ENCODE results near the gene NECTIN2. TPM values are rescaled to one million over a fixed set of nuclear protein-coding genes. Genes with fewer than 3 reads are reported as not detected.
A peak's percentile ranks its signal among the peaks of the same experiment; 100 is the strongest.

Gene NECTIN2
- total and polyA plus RNA-seq, 12 donors, result 82.7 to 243 (median 129) TPM

DNA sequence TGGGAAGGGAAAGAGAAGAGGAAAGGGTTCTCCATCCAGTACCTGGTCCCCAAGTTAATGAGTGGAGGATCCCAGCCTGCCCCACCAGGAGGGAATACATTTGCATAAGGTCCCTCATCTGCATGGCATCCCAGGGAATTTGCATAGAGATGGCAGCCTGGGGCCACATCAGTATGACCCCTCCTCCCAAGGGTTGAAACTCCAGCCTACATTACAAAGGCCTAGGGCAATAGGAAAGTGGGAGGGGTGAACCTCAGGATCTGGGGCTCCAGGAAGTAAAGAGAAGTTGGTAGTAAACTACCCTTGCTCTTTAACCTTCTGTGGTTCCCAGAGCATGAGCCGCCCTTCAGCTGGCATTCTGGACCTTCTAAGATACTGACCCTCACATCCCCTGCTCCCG, 6.8 kb upstream of the NECTIN2 start:
- H3K4me3 ChIP-seq, result no peak overlapping the region
- intact Hi-C loops (cut with DNase I), result no loop called here
- TF ChIP-seq, protein P1, sequence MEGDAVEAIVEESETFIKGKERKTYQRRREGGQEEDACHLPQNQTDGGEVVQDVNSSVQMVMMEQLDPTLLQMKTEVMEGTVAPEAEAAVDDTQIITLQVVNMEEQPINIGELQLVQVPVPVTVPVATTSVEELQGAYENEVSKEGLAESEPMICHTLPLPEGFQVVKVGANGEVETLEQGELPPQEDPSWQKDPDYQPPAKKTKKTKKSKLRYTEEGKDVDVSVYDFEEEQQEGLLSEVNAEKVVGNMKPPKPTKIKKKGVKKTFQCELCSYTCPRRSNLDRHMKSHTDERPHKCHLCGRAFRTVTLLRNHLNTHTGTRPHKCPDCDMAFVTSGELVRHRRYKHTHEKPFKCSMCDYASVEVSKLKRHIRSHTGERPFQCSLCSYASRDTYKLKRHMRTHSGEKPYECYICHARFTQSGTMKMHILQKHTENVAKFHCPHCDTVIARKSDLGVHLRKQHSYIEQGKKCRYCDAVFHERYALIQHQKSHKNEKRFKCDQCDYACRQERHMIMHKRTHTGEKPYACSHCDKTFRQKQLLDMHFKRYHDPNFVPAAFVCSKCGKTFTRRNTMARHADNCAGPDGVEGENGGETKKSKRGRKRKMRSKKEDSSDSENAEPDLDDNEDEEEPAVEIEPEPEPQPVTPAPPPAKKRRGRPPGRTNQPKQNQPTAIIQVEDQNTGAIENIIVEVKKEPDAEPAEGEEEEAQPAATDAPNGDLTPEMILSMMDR (IDR thresholded peaks at IDR 0.05), result no peak
- no peak for TF ChIP-seq POLR2A (IDR thresholded peaks at IDR 0.05)
- peaks cover 0 to under 1% of the 10 kb centered on the region in 2 donors for H3K4me1 ChIP-seq (replicated peaks in 1 of 2)
- WGBS, 4 donors, result 89 to 94% (median 91%) methylated on average over 2 of the region's 2 CpGs
- H3K9me3 ChIP-seq (replicated peaks in 1 of 3), result no peaks in the 10 kb centered on the region
- no peaks in the 10 kb centered on the region for H3K36me3 ChIP-seq (replicated peaks in 1 of 2)
- H3K27ac ChIP-seq, result no peak overlapping the region
- DNase-seq, result no peak
- peaks cover 3% of the 10 kb centered on the region for H3K27me3 ChIP-seq

DNA sequence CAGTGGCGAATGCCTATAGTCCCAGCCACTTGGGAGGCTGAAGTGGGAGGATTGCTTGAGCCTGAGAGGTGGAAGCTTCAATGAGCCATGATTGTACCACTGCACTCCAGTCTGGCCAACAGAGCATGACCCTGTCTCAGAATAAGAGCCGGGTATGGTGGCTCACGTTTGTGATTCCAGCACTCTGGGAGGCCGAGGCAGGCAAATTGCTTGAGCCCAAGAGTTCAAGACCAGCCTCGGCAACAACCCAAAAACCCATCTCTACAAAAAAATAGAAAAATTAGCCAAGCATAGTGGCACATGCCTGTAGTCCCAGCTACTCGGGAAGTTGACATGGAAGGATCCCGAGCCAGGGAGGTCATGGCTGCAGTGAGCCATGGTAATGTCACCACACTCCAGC, 5.3 kb upstream of the NECTIN2 start:
- intact Hi-C loops (cut with DNase I), result loop anchor here (5.0 kb wide), 2 partner anchors 39 to 119 kb away; no protein-coding TSS in a partner anchor
- no peaks in the 10 kb centered on the region for H3K27me3 ChIP-seq
- no peaks in the 10 kb centered on the region for H3K9me3 ChIP-seq (replicated peaks in 1 of 3)
- TF ChIP-seq, protein P1 (IDR thresholded peaks at IDR 0.05), result no peak
- no peak for TF ChIP-seq POLR2A (IDR thresholded peaks at IDR 0.05)
- no peak overlapping the region for H3K27ac ChIP-seq
- WGBS, 4 donors, result 61 to 84% (median 77%) methylated on average over 4 to 7 of the region's 7 CpGs
- no peak for DNase-seq
- H3K4me3 ChIP-seq, result no peak overlapping the region
- no peaks in the 10 kb centered on the region for H3K36me3 ChIP-seq (replicated peaks in 1 of 2)
- H3K4me1 ChIP-seq (replicated peaks in 1 of 2), result peaks cover 6 to 12% of the 10 kb centered on the region in 2 donors

DNA sequence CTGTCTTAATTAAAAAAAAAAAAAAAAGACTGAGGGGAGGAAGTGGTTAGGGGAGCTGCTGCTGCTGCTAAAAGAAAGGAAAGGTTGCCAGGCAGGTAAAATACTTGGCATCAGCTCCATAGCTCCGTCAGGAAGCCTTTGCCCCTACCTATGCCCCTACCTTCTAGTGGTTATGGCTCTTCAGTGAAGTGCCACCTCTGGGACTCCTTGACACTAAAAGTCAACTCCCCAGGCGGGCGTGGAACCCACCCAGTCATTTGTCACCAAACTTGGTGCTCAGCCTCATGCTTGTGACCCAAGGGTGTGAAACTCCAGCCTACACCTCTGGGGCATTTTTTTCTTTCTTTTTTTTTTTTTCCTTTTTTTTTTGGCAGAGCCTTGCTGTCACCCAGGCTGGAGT, 4.9 kb upstream of the NECTIN2 start:
- TF ChIP-seq, protein P1 (IDR thresholded peaks at IDR 0.05), result no peak
- TF ChIP-seq POLR2A (IDR thresholded peaks at IDR 0.05), result no peak
- H3K27ac ChIP-seq, result no peak overlapping the region
- H3K4me1 ChIP-seq (replicated peaks in 1 of 2), result peaks cover 6 to 12% of the 10 kb centered on the region in 2 donors
- no peak overlapping the region for H3K4me3 ChIP-seq
- H3K36me3 ChIP-seq (replicated peaks in 1 of 2), result no peaks in the 10 kb centered on the region
- DNase-seq, result no peak
- 75 to 90% (median 80%) methylated on average over 3 of the region's 3 CpGs for WGBS, 4 donors
- no peaks in the 10 kb centered on the region for H3K27me3 ChIP-seq
- intact Hi-C loops (cut with DNase I), result loop anchor here (5.0 kb wide), 2 partner anchors 39 to 119 kb away; no protein-coding TSS in a partner anchor
- H3K9me3 ChIP-seq (replicated peaks in 1 of 3), result no peaks in the 10 kb centered on the region

DNA sequence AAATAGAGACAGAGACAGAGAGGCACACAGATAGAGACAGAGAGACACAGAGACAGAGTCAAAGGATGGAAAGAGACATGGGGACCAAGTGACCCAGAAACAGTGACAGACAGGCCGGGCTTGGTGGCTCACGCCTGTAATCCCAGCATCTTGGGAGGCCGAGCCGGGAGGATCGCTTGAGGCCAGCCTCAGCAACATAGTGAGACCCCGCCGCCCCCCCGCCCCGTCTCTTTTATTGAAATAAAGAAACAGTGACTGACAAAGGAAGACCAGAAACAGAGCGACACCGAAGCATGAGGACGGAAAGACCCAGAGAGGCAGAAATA, 848 bp upstream of the NECTIN2 start:
- WGBS, 4 donors, result 7 to 10% (median 7%) methylated on average over 12 of the region's 12 CpGs

More for the DNA sequence above, 848 bp upstream of the NECTIN2 start:
- Histone ChIP-seq H3K9me3 (replicated peaks in 1 of 3) (no peaks in the 10 kb centered on the region), H3K27me3 (no peaks in the 10 kb centered on the region), H3K36me3 (replicated peaks in 1 of 2) (no peaks in the 10 kb centered on the region), H3K27ac (peak overlapping the region in 4 of 5 donors; percentile 74 to 99 (median 89)), H3K4me3 (peak overlapping the region in 1 of 4 donors; percentile 94), H3K4me1 (replicated peaks in 1 of 2) (peaks cover 31 to 39% of the 10 kb centered on the region in 2 donors)
- no peak for TF ChIP-seq POLR2A (IDR thresholded peaks at IDR 0.05)
- TF ChIP-seq, protein P1 (IDR thresholded peaks at IDR 0.05), result no peak
- intact Hi-C loops (cut with DNase I), result loop anchor here in 1 of 2 donors (2.0 kb wide), 1 partner anchor 46 kb away; no protein-coding TSS in a partner anchor
- DNase-seq, result peak in 2 of 7 donors; percentile 76 to 87
